Body of pancreas (tissue), 4 donors: ENCODE data around the gene RFX5. TPM values are rescaled to one million over a fixed set of nuclear protein-coding genes. Genes with fewer than 3 reads are reported as not detected.

ENCODE experiments used
- ATAC-seq: fragments of 150-250 bp; one replicate; pipeline ENCODE4 v1.9.1; 2016
- DNase-seq, 4 donors: peaks; one replicate each; pipeline ENCODE4 v3.0.0-alpha.2; 2019
- H3K27ac ChIP-seq, 4 donors: fragments of 200-600 bp; sonication (generic); 1 replicate in 3 of 4; 2 replicates in 1 of 4; pipeline versions ENCODE4 v1.5.1 to v1.6.1; 2016 to 2019; ENCODE audit warnings: mild to moderate bottlenecking in 1 of 4, mixed read lengths in 1 of 4, moderate library complexity in 1 of 4
- H3K27me3 ChIP-seq, 2 donors: fragments of 200-600 bp; sonication (generic); one replicate each; pipeline ENCODE4 v1.6.0; 2016; ENCODE audit warnings: mild to moderate bottlenecking in 1 of 2
- H3K36me3 ChIP-seq, 2 donors: fragments of 200-600 bp; sonication (generic); replicated peaks in 1 of 2; 2 replicates each; pipeline ENCODE4 v1.5.1; 2016; ENCODE audit warnings: low read depth in 2 of 2; ENCODE audit not compliant: insufficient read depth in 1 of 2
- H3K4me1 ChIP-seq: fragments of 200-600 bp; sonication (generic); one replicate; pipeline ENCODE4 v1.6.0; 2016
- H3K4me3 ChIP-seq, 2 donors: fragments of 200-600 bp; sonication (generic); 1 replicate in 1 of 2; 2 replicates in 1 of 2; pipeline ENCODE4 v1.5.1; 2016 to 2019
- H3K9me3 ChIP-seq, 3 donors: fragments of 200-600 bp; sonication (generic); 1 replicate in 2 of 3; 2 replicates in 1 of 3; pipeline ENCODE4 v1.5.1; 2016
- CTCF ChIP-seq, 7 experiments: fragments of 450-650 bp in 4 of 7; fragments of 200-600 bp in 3 of 7; sonication (generic) in 3 of 7; IDR thresholded peaks; one replicate each; pipeline ENCODE4 v1.5.1; 2016 to 2019; ENCODE audit warnings: antibody characterized with exemption in 7 of 7
- POLR2A ChIP-seq, 3 donors: fragments of 450-650 bp; IDR thresholded peaks; one replicate each; pipeline ENCODE4 v1.6.1; 2016; ENCODE audit warnings: antibody characterized with exemption in 3 of 3, mild to moderate bottlenecking in 2 of 3
- WGBS, 2 donors: methylation state at CpG; one replicate each; pipeline ENCODE4 v1.1.5; 2017; 5-methylcytosine and 5-hydroxymethylcytosine counted together
- intact Hi-C: fragments of 100-400 bp; cut with DNase I; formaldehyde crosslinking; loops from one replicate; pipeline ENCODE4 v1.15.1; 2023
- total RNA-seq, 2 donors: library from RNA; depleted of rRNA; stranded (reverse); fragments of >200 nt; gene quantifications; one replicate each; pipeline ENCODE4 v1.1.0, GENCODE V29; 2016

Gene RFX5
- total RNA-seq, 2 donors from 2014 or later, result 8.3 to 14.5 TPM

- no peaks in the 10 kb centered on the region for H3K27me3 ChIP-seq
- H3K4me1 ChIP-seq, result peaks cover 40% of the 10 kb centered on the region
- intact Hi-C loops, result no loop called here
- no peaks in the 10 kb centered on the region for H3K9me3 ChIP-seq
- no peak overlapping the region for H3K4me3 ChIP-seq
- DNase-seq (no peak), ATAC-seq (no peak)
- no peak overlapping the region for H3K27ac ChIP-seq
- H3K36me3 ChIP-seq, result peaks cover 0 to 7% of the 10 kb centered on the region in 2 donors
- TF ChIP-seq POLR2A (IDR thresholded peaks at IDR 0.05) (no peak), CTCF (IDR thresholded peaks at IDR 0.05) (no peak)
- 80 to 95% methylated on average over 6 to 7 of the region's 7 CpGs for WGBS, 2 donors
These were observed 22.2 kb upstream of the RFX5 start for GRCh38 chr1:151369302-151369610.

- Histone ChIP-seq H3K4me3 (no peak overlapping the region), H3K36me3 (peaks cover 0 to 7% of the 10 kb centered on the region in 2 donors), H3K9me3 (no peaks in the 10 kb centered on the region), H3K4me1 (peaks cover 40% of the 10 kb centered on the region), H3K27ac (no peak overlapping the region), H3K27me3 (no peaks in the 10 kb centered on the region)
- WGBS, 2 donors, result 90 to 96% methylated on average over 12 to 19 of the region's 20 CpGs
- ATAC-seq (no peak), DNase-seq (no peak)
- TF ChIP-seq CTCF (IDR thresholded peaks at IDR 0.05) (no peak), POLR2A (IDR thresholded peaks at IDR 0.05) (no peak)
- intact Hi-C loops, result no loop called here
These were observed 21.6 kb upstream of the RFX5 start for GRCh38 chr1:151368393-151369301.

DNA sequence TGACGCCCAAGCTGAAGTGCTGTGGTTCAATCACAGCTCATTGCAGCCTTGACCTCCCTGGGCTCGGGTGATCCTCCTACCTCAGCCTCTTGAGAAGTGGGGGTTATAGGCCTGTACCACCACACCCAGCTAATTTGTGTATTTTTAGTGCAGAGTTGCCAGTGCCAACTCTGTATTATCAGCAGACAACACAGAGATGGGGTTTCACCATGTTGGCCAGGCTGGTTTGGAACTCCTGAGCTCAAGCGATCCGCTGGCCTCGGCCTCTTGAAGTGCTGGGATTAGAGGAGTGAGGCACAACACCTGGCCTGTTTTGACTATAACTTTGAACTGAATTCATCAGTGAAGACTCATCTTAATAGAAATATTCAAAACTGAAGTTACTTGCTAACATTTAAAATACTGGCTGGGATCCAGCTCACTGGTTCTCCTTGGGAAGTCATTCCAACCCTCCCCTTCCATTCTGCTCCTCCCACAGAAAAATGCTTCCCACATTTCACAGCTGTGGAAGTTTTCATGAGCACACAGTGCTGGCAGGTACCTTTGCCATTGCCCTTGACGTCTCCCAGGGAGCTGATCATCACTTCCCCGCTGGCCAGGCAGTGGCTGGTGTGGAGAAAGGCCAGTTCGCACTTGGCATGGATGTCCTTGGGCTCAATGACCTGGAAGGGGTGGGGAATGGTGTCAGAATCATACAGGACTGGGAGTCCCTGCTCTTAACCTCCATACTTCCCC, 20.8 kb upstream of the RFX5 start:
- DNase-seq (peak in 3 of 4 donors; percentile 17 to 51 (median 25)), ATAC-seq (no peak)
- H3K4me1 ChIP-seq, result peaks cover 36% of the 10 kb centered on the region
- no peak for TF ChIP-seq CTCF (IDR thresholded peaks at IDR 0.05)
- TF ChIP-seq POLR2A (IDR thresholded peaks at IDR 0.05), result no peak
- H3K4me3 ChIP-seq, result no peak overlapping the region
- H3K36me3 ChIP-seq, result peaks cover 0 to 7% of the 10 kb centered on the region in 2 donors
- H3K9me3 ChIP-seq, result no peaks in the 10 kb centered on the region
- 75 to 82% methylated on average over 4 to 8 of the region's 8 CpGs for WGBS, 2 donors
- no peaks in the 10 kb centered on the region for H3K27me3 ChIP-seq
- no peak overlapping the region for H3K27ac ChIP-seq
- intact Hi-C loops, result no loop called here

DNA sequence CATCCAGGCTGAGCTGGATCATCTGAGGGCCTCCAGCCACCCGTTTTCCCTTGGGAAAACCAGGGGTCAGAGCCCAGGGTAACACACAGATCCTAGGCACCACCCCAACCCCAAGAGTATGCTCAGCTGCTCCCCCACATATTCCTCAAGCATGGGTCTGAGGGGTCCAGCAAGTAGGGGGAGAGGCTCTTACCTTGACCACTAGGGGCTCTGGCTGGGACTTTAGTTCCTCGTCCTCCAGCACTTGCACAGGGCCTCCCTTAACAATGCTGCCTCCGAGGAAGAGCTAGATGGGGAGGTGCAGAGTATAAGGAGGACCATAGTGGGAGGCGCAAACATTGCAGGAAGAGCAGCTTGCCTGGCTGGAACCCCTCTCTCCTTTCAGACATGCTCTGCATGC, 17.9 kb upstream of the RFX5 start:
- no peaks in the 10 kb centered on the region for H3K9me3 ChIP-seq
- H3K4me3 ChIP-seq, result no peak overlapping the region
- no peaks in the 10 kb centered on the region for H3K27me3 ChIP-seq
- WGBS, 2 donors, result 83 to 88% methylated on average over 2 to 4 of the region's 4 CpGs
- intact Hi-C loops, result no loop called here
- peaks cover 8% of the 10 kb centered on the region for H3K4me1 ChIP-seq
- DNase-seq (no peak), ATAC-seq (no peak)
- no peak overlapping the region for H3K27ac ChIP-seq
- H3K36me3 ChIP-seq, result peaks cover 0 to 7% of the 10 kb centered on the region in 2 donors
- no peak for TF ChIP-seq CTCF (IDR thresholded peaks at IDR 0.05)
- no peak for TF ChIP-seq POLR2A (IDR thresholded peaks at IDR 0.05)
